ENCODE results near the gene TNIP1. TPM values are rescaled to one million over a fixed set of nuclear protein-coding genes. Genes with fewer than 3 reads are reported as not detected.
A peak's percentile ranks its signal among the peaks of the same experiment; 100 is the strongest.

The TNIP1 gene
- total and polyA plus RNA-seq, 3 donors from 2014 or later = 43.5 to 58.3 (median 48.4) TPM

GRCh38 chr5:151008906-151009305 is 71.9 kb downstream of the TNIP1 start:
- WGBS, 2 donors = 82 to 94% methylated on average over 4 of the region's 4 CpGs
- DNase-seq = no peak
- Histone ChIP-seq H3K36me3 (ENCODE audit: low read depth, missing control alignments) (no peaks in the 10 kb centered on the region), H3K27me3 (no peaks in the 10 kb centered on the region), H3K4me1 (peaks cover 25% of the 10 kb centered on the region), H3K27ac (no peak overlapping the region), H3K9me3 (no peaks in the 10 kb centered on the region), H3K4me3 (no peak overlapping the region)
- TF ChIP-seq POLR2A (IDR thresholded peaks at IDR 0.05) (no peak), CTCF (IDR thresholded peaks at IDR 0.05) (no peak)
- intact Hi-C loops (cut with DNase I; ENCODE audit: low total_unique reads) = loop anchor here (5.0 kb wide), 1 partner anchor 38 kb away; no protein-coding TSS in a partner anchor

- Histone ChIP-seq H3K27ac (no peak overlapping the region), H3K4me3 (no peak overlapping the region), H3K9me3 (no peaks in the 10 kb centered on the region), H3K27me3 (no peaks in the 10 kb centered on the region), H3K36me3 (ENCODE audit: low read depth, missing control alignments) (no peaks in the 10 kb centered on the region), H3K4me1 (peaks cover 25% of the 10 kb centered on the region)
- TF ChIP-seq POLR2A (IDR thresholded peaks at IDR 0.05) = no peak
- no peak for TF ChIP-seq CTCF (IDR thresholded peaks at IDR 0.05)
- DNase-seq = no peak
- intact Hi-C loops (cut with DNase I; ENCODE audit: low total_unique reads) = loop anchor here (5.0 kb wide), 1 partner anchor 39 kb away; no protein-coding TSS in a partner anchor
- WGBS, 2 donors = 53 to 57% methylated on average over 2 of the region's 2 CpGs
Observed at GRCh38 chr5:151008210-151008491, 72.7 kb downstream of the TNIP1 start.

- intact Hi-C loops (cut with DNase I; ENCODE audit: low total_unique reads) = loop anchor here (5.0 kb wide), 1 partner anchor 40 kb away; no protein-coding TSS in a partner anchor
- WGBS, 2 donors = 74 to 79% methylated on average over 7 of the region's 7 CpGs
- TF ChIP-seq CTCF (IDR thresholded peaks at IDR 0.05) = no peak
- TF ChIP-seq POLR2A (IDR thresholded peaks at IDR 0.05) = no peak
- H3K27me3 ChIP-seq = no peaks in the 10 kb centered on the region
- no peaks in the 10 kb centered on the region for H3K9me3 ChIP-seq
- H3K4me3 ChIP-seq = no peak overlapping the region
- H3K36me3 ChIP-seq (ENCODE audit: low read depth, missing control alignments) = no peaks in the 10 kb centered on the region
- no peak overlapping the region for H3K27ac ChIP-seq
- H3K4me1 ChIP-seq = peaks cover 25% of the 10 kb centered on the region
- DNase-seq = no peak
Observed at GRCh38 chr5:151007430-151008209, 73.2 kb downstream of the TNIP1 start.

- Histone ChIP-seq H3K27ac (peak overlapping the region; percentile 68 to 71), H3K4me3 (no peak overlapping the region), H3K36me3 (ENCODE audit: low read depth, missing control alignments) (no peaks in the 10 kb centered on the region), H3K27me3 (no peaks in the 10 kb centered on the region), H3K9me3 (no peaks in the 10 kb centered on the region), H3K4me1 (peaks cover 25% of the 10 kb centered on the region)
- 58 to 66% methylated on average over 5 of the region's 5 CpGs for WGBS, 2 donors
- TF ChIP-seq CTCF (IDR thresholded peaks at IDR 0.05) = no peak
- TF ChIP-seq POLR2A (IDR thresholded peaks at IDR 0.05) = no peak
- no peak for DNase-seq
- intact Hi-C loops (cut with DNase I; ENCODE audit: low total_unique reads) = loop anchor here (5.0 kb wide), 1 partner anchor 40 kb away; no protein-coding TSS in a partner anchor
Observed at GRCh38 chr5:151006704-151007334, 74.0 kb downstream of the TNIP1 start.

All from testis (tissue), 3 donors.